Upper lobe of left lung (tissue), 4 donors: ENCODE results near the gene AACS.

Experiments
- POLR2A ChIP-seq, 4 donors: fragments of 450-650 bp; IDR thresholded peaks; one replicate each; pipeline ENCODE4 v1.5.1; 2016 to 2017; ENCODE audit warnings: antibody characterized with exemption in 4 of 4, mild to moderate bottlenecking in 2 of 4
- POLR2AphosphoS5 ChIP-seq, 2 donors: sonication (generic); formaldehyde crosslinking; IDR thresholded peaks; one replicate each; pipeline ENCODE4 v1.5.1; 2017; ENCODE audit warnings: antibody characterized with exemption in 2 of 2
- TF ChIP-seq, protein P1 (sequence below), 6 experiments: fragments of 450-650 bp in 4 of 6; fragments of 200-600 bp in 2 of 6; sonication (generic) in 2 of 6; IDR thresholded peaks; one replicate each; pipeline ENCODE4 v1.5.1; 2016 to 2019; ENCODE audit warnings: antibody characterized with exemption in 6 of 6

- no peak for TF ChIP-seq POLR2AphosphoS5 (IDR thresholded peaks at IDR 0.05)
- TF ChIP-seq, protein P1, sequence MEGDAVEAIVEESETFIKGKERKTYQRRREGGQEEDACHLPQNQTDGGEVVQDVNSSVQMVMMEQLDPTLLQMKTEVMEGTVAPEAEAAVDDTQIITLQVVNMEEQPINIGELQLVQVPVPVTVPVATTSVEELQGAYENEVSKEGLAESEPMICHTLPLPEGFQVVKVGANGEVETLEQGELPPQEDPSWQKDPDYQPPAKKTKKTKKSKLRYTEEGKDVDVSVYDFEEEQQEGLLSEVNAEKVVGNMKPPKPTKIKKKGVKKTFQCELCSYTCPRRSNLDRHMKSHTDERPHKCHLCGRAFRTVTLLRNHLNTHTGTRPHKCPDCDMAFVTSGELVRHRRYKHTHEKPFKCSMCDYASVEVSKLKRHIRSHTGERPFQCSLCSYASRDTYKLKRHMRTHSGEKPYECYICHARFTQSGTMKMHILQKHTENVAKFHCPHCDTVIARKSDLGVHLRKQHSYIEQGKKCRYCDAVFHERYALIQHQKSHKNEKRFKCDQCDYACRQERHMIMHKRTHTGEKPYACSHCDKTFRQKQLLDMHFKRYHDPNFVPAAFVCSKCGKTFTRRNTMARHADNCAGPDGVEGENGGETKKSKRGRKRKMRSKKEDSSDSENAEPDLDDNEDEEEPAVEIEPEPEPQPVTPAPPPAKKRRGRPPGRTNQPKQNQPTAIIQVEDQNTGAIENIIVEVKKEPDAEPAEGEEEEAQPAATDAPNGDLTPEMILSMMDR (IDR thresholded peaks at IDR 0.05): no peak
- no peak for TF ChIP-seq POLR2A (IDR thresholded peaks at IDR 0.05)
Observed at GRCh38 chr12:125113263-125113662, 48.0 kb downstream of the AACS start.
